SHP77 treated with DMSO at 0.1 percent for 48 hours (cell line): ENCODE measurements around the gene VAT1L.

Experiments
- DNase-seq: peaks from one replicate; lab custom pipeline; 2025; lab: John Stamatoyannopoulos, UW

The VAT1L gene

DNA sequence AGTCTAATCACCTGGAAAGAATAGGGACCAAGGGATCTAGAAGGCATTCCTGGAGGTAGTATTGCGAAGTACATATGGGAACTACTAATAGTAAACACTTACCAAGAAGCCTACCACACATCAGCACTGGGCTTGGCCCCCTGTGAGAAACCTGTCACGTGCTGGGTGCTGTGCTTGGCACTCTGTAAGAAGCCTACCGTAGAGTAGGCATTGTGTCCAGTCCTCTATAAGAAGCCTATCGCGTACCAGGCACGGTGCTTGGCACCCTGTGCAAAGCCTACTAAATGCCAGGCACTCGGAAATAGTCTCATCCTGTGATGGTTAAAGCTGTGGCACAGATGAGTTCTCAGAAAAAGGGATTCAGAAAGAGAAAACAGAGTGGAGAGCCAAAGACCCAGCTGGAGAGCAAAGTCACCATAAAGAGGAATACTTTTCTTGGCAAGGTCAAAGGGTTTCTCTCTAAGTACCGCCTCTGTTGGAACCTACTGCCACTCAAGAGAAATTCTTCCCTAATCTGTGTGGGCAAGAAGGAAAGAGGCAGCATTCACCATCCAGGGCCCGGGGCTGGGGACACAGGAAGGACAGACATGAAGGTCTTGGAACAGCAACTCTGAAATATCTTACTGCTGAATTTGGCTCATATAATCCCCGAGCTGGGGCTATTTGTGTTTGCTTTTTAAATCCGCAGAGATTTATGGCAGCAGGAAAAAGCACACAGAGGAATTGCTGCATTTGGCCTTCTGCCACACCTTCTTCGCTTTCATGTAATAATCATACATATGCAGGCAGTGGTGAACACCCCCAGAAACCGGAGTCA is 81.8 kb downstream of the VAT1L start:
- no peak for DNase-seq

DNA sequence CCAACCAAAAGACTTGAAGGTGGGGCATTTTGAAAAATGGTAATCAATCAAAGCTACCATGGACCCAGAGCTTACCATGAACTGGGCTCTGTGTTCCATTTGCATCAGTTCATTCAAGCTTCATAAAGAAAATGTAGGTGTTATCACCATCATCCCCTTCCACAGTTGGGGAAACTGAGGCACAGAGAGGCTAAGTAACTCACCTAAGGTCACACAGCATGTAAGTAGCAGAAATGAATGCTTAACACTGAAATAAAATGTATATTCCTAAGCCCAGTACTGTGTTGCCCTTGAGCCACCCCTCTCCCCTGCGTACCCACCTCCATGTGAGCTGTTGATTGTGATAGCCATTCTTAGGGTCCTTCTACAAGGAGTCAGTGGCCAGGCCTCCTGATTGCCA is 83.6 kb downstream of the VAT1L start:
- DNase-seq = no peak

DNA sequence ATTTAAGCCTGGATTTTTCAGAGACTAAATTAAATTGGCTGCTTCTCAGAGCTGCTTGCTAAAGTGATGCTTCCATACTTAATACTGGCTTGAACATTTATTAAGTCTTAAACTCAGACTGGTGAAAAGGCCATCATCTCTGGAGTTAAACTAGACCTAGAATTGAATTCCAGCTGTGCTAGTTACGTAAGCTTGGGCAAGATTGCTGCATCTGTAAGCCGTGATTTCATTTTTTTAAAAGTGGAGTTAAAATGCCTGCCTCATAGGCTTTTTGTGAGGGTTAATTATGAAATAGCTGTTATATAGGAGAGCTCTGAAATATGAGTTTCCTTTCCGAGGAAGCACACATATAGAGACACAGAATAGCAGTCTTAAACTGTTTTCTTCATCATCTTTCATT is 84.7 kb downstream of the VAT1L start:
- DNase-seq = no peak

DNA sequence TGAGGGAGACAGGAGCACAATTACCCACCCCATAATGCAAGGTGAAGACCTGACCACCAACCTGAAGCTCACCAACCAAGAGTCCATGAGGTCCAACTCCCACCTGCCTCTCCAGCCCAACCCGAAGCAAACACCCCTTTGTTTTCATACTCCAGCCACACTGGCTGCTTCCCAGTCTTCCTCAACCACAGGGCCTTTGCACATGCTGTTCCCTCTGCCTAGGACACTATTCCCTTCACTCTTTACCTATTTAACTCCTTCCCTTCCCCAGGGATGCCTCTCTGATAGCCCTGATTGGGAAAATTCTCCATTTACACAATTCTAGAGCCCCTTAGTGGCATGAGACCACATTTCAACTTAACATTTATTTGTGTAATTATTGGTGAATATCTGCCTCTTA is 86.0 kb downstream of the VAT1L start:
- no peak for DNase-seq

DNA sequence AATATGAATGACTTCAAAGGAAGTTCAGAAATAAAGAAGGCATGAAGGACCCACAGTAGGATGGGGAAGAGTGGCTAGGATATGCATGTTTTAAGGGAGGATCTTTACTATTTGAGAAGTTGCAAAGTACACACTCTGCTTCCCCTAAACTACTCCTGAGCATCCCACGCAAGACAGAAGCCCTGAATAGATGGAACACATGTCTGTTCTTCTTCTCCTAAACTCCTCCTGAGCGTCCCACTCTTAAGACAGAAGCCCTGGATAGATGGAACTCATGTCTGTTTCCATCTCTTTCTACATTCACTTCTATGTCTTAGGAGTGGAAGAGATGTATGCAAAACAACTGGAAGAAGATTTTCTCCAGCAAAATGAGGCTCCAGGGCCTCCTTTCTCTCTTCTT is 88.4 kb downstream of the VAT1L start:
- DNase-seq = no peak

DNA sequence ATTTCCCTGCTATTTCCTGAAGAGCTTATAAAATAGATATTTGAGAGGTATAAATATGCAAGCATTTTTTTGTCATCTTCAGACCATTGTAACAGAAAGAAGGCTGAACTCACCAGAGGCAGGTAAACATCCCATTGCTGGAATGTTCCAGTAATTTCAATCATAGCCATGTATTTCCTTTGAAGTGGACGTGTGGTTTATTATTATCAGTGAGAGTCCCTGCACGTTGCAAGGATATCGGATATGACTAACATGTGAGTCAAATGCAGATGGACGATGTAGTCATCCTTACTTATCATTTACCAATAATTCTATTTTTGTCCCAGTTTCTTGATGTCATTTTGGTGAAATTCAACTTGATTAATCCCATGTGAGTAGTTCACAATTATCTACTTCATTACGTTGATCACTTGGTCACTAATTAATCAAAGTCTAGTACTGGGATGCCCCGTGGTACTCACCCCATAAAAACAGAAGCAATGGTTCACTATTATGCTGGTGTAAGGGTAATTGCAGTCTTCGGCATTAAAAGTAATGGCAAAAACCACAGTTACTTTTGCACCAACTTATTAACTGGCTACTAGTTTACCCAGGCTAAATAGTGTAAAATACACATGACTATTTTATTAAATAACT is 89.5 kb downstream of the VAT1L start:
- DNase-seq = no peak

DNA sequence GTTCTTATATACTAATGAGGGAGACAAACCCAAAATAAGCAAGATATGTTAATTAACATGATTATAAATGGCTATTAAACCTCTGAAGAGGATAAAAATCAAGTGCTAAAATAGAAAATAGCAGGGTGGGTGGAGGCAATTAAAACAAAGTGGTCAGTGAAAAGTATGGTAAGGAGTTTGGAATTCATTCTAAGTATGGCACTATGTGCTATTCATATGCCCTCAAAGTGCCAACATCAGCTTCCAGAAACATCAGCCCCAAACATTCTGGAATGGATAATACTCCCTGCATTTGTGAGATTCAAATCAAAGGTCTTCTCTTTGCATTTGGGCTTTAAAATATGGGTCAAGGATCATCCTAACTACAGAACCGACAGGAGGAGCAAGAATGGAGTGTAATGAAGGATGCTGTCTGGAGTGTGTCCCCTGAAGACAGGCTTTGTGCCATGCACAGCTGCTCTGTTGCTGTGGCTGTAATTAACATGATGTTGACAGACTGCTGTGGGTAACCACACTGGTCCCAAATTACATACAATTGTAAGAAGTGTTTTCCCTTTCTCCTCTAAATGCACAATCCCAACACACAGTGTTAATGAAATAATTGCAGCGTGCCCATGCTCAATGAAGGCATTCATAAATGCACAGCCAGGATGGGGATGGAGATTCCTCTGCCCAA is 93.1 kb downstream of the VAT1L start:
- DNase-seq = no peak

DNA sequence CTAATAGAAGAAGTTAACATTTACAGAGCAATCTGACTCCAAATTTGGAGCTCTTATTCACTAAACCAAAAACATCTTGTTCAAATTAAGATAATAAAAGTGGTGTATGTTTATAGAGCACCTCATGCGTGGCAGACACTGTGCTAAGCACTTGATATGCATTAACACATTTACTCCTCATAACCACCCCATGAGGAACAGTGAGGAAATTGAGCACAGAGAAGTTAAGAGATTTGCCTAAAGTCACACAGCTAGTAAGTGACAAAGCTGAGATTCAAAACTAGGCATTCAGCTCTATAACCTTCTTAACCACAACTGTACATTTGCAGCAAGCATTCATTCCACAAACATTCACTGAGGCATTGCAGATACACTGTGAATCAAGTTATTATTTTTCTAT is 94.0 kb downstream of the VAT1L start:
- no peak for DNase-seq

DNA sequence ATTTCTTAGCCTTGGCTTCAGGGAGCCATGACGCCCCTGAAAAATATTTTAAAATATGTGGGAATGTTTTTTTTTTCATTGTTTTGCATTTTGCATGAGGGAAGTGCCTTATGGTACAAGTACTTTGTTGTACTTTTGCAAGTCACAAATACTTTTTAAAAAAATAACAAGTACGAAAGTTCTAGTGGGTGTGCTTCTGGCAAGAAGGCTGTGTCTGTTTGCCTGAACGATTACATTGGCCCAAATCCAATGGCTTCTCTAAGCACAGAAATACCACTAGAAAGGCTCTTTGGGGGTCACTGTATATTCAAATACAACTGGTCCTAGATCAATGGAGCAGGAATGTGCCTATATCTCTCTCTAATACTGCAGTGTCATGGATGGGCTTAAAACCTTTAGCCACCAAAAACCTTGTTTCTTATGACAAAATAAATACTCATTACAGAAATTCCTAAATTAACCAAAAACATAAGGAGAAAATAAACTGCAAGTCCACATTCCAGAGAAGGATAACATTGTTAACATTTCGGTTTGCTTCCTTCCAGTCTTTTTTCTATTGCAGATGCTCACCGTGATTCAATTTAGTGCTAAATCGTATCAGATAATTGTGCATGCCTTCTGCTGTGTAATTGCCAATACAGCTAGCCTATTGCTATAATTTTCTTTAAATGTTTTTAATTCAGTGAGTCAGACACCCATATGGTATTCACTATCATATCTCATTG is 97.4 kb downstream of the VAT1L start:
- no peak for DNase-seq

DNA sequence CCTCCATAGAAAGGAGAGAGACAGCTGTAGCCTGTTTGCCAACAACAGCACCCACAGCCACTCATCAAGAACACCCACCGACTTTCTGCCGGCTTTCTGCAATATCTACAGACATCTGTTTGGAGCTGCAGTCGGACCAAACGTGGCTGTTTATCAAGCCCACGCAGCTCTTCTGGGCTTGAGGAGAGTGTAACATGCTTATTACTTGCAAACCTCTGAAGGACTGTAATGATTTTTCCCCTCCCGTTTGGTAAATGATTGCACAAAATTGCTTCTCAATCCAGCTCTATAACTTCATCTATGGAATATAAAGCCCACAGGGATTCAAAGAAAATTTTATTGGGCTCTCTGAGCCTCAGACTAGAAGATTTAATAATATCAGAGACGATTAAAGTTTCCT is 100.5 kb downstream of the VAT1L start:
- DNase-seq = no peak

DNA sequence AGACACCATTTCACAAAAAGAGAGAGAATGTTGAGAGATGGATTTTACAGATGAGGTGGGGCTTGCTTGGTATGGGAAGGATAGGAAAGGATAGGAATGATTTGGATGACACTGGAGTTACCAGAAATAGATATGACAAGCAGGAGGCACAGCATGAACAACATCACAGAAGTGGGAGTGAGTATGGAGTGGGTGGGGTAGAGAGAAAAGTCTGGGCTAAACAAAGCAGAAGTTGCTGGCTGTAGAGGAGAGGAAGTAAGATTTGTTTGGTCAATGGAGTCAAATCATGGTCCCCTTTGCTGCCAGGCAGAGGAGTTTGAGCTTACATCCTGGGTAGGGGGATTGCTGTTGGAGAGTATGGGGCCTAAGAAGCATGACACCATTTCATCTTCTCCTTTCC is 101.7 kb downstream of the VAT1L start:
- no peak for DNase-seq

DNA sequence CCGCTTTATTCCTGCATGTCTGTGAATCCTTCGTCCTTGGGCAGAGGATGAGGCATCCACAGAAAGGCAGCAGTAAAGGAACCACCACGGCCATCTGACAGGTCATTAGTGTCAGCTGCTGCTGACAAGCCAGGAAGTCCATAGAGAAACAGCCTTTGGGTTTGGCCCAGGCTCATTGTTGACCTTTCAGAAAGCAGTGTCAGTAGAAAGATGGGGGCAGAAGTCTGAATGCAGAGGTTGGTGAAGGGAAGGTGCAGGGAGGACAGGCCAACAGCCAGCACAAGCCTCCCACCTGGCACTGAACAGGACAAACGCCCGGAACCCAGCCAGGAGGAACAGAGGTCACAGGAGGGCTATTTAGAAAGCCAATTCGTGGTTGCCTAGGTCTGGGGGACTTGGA is 105.8 kb downstream of the VAT1L start:
- DNase-seq = no peak

DNA sequence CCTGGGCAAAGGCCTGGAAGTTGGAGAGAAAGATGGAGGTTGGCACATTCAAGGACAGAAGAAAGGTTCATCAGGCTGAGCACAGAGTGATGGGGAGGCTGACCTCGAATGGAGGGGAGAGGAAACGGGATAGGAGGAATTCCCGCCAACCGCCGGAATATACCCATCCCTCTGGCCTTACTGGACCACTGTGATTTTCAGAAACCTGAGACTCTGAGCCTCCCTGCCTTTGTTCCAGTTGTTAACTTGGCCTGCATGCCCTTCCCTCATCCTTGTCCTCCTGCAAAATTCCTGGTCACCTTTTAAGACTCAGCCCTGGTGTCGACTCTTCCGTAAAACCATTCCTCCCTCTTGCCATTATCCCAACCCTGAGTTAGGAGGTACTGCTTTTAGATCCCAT is 107.6 kb downstream of the VAT1L start:
- DNase-seq = no peak

DNA sequence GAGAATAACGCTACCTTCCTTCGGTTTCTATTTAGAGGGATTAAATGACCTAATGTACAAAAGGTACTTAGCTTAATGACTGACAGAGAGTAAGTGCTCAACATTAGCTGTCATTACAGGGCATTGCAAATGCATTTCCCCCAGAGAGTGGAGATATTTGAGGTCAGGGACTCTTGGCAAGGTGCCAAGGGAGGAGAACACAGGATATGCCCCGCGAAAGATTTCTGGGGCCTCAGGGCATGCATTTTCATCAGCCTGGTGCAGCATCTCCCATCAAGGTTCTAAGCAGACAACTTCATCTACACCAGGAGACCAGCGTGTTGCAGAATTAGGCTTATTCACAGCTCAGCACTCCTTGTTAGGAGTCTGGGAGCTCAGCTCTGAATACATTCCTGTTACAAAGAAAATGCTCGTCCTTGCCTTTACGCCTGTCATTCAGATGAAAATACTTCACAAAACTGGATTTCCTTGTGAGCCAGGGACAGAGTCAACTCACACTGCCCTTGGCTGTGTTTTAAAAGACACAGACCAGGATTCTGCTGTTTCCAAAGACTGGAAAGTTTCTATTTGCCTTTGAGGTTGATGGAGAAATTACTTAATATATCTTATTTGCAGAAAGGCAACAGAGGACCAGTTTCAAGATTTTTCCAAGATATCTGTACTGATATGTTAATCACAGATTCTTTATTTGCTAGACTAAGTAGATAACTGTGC is 108.2 kb downstream of the VAT1L start:
- DNase-seq = no peak

DNA sequence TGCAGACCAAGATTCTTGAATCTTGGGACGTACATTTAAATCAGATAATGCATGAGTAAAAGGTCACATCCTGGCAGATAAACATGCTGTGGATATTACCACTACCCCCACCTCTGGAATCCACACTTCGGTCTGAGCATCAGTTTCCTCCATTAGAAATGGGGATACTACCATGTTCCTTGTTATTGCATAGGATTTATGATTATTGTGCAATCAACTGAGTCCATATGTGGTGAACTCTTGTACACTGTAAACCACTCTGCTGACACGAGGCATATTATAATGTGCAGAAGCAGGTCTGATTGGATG is 108.7 kb downstream of the VAT1L start:
- DNase-seq = no peak

DNA sequence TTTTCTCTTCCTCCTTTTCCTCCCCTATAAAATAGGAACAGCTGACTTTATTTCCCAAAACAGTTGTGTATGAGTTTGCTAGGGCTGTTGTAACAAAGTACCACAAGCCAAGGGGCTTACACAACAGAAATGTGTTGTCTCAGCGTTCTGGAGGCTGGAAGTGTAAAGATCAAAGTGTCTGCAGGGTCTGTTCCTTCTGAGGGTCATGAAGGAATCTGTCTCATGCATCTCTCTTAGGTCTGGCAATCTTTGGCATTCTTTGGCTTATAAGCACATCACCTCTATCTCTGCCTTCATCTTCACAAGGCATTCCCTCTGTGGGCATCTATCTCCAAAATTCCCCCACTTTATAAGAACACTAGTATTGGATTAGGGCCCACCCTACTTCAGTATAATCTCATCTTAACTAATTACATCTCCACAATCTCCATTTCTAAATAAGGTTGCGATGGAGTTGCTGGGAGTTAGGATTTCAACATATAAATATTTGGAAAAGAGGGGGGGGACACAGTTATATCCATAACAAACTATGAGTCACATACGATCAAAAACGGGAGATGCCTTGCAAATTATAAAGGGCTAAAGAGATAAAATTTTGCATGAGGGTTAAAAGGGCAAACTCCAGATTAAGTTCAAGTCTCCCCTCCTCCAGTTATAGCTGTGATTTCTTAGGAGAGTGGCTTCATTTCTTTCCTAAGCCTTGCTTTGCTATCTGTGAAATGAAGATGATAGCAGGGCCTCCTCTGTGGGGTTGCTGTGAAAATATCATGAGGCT is 109.7 kb downstream of the VAT1L start:
- no peak for DNase-seq

DNA sequence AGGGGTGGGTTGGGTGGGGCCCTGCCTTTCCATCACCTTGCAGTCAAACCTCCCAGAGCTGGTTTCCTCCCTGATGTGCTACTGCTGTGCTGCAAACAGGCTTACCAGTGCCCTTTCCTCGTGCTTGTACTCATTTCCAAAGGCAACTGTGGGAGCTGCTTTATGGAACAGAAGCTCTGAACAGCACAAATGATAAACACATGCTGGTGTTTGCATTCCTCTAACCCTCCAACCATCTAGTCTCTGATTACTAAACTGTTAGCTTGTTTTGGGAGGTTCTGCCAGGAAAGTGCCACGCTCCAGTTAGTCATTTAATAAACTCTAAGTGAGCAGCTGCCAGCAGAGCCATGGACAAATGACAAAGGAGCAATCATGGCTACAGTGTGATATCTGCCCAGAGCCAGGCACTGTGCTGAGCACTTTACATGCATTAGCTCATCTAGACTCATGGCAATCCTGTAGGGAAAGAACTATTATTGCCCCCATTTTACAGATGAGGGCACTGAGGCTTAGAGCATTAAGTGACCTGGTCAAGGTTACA is 110.4 kb downstream of the VAT1L start:
- no peak for DNase-seq

DNA sequence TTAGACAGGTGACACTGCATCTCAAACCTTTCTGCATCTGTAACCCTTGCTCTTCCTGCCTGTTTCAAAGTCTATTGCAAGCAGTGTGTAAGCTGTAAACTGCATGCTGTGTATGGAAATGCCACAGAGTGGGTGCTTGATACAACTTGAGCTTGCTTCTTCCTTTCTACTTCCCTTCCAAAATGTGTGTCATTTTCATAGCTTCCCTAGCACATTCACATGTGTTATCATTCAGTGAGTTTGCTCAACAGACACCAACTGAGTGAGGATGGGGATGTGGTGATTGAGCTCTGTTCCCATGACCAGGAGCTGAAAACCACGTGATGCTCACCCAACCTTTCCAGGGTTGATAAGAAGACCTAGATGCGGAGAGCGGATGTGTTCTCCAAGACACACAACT is 111.1 kb downstream of the VAT1L start:
- no peak for DNase-seq

DNA sequence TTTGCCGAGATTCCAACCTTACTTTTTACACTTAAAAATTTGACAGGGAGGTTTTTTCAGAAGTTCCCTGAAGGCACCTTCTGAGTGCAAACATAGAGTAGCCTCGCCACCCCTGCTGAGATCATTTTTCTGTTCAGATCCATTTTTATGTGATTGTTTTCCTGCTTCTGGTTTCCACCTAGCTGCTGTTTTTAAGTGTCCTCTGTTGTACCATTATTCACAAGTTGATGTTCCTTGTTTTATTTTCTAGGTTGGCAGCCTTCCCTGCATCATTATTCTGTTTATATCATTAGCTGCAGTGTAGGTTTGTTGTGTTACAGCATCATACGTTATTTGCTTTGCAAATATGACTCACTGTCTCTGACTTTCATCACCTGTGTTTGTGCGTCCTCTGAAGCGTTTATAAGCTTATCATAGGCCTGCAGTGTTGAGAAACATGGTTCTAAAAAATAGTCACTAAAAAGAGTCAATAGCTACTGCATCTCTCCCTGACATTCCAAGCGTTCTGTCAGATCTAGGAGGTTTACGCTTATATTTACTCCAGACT is 117.1 kb downstream of the VAT1L start:
- DNase-seq = no peak

DNA sequence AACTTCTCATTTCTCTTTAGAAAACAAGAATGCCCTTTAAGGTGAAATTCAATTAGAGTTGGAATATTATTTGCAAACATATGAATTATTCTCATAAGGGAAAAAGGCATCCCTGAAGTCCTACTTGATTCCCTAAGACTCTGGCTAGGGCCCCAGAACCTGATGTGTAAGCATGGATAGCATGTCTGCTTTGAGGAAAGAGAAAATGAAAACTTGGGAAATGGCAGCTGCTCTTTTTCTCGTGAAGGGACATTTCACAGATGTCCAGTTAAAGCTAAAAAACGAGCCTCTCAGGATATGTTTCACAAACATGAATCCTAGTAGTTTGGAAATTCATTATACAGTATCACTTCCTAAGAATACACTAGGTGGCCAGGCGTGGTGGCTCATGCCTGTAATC is 121.7 kb downstream of the VAT1L start:
- DNase-seq = no peak

DNA sequence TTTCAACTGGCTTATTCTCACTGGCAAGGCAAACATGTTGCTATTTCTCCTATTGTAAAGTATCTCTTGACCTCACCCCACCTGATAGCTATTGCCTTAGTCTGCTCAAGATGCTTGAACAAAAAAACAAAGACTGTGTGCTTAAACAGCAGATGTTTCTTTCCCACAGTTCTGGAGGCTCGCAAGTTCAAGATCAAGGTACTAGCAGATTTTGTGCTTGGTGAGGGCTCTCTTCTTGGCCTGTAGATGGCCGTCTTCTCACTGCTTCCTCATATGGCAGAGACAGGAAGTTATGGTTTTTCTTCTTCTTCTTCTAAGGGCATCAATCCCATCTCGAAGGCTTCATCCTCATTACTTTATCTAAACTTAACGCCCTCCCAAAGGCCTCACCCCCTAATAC is 124.3 kb downstream of the VAT1L start:
- no peak for DNase-seq
